ENCODE results near the gene TRIM15. TPM values are rescaled to one million over a fixed set of nuclear protein-coding genes. Genes with fewer than 3 reads are reported as not detected.

Gene TRIM15
- total and polyA plus RNA-seq, 2 donors (not counting 3 experiments of a cell fraction or from before 2014, with no cell fraction given) = not detected

GRCh38 chr6:30162265-30163089, 869 bp upstream of the TRIM15 start:
- CTCF ChIA-PET = no interaction called here
- POLR2A ChIA-PET = no interaction called here
- H3K4me2 ChIP-seq (ENCODE audit: insufficient read depth, low read length) = no peak overlapping the region
- no peak overlapping the region for H3K9ac ChIP-seq (replicated peaks; ENCODE audit: extremely low read depth, insufficient read depth, low read length)
- dilution Hi-C loops (cut with MboI; ENCODE audit: extremely low pct_ligation_motif_present, low sequenced_read_pairs) = no loop called here
- DNase-seq (ENCODE audit: low read depth, low spot score) = no peak
- H3K79me2 ChIP-seq (ENCODE audit: control insufficient read depth, insufficient read depth, low read length) = no peaks in the 10 kb centered on the region
- no peak overlapping the region for H2AFZ ChIP-seq (ENCODE audit: low read depth, low read length)
- no peaks in the 10 kb centered on the region for H4K20me1 ChIP-seq (replicated peaks; ENCODE audit: control insufficient read depth, extremely low read depth, insufficient read depth, low read length)
- no TSS peak for BruUV-seq (replicated peaks)
- no peaks in the 10 kb centered on the region for H3K9me1 ChIP-seq (replicated peaks; ENCODE audit: control insufficient read depth, extremely low read depth, insufficient read depth, low read length)
- H3K4me1 ChIP-seq (ENCODE audit: control insufficient read depth, extremely low read depth, insufficient read depth, low read length) = no peaks in the 10 kb centered on the region
- H3K27me3 ChIP-seq (ENCODE audit: control insufficient read depth in 2 of 2, insufficient read depth in 2 of 2, low read length in 2 of 2) = peaks cover 6 to 13% of the 10 kb centered on the region in 2 experiments
- FAIRE-seq = no peak
- intact Hi-C loops (cut with micrococcal nuclease) = no loop called here
- no peaks in the 10 kb centered on the region for H3K9me3 ChIP-seq (replicated peaks; ENCODE audit: control insufficient read depth, insufficient read depth, low read length)
- no peak overlapping the region for H3K4me3 ChIP-seq (replicated peaks in 1 of 3; ENCODE audit: insufficient read depth in 1 of 3, low read depth in 1 of 3, low read length in 3 of 3)
- no peaks in the 10 kb centered on the region for H3K36me3 ChIP-seq (ENCODE audit: control insufficient read depth in 2 of 2, extremely low read depth in 1 of 2, insufficient read depth in 2 of 2, low read length in 2 of 2)
- no peak overlapping the region for H3K27ac ChIP-seq (ENCODE audit: insufficient read depth, low read depth, low read length)
- TF ChIP-seq, protein P1, sequence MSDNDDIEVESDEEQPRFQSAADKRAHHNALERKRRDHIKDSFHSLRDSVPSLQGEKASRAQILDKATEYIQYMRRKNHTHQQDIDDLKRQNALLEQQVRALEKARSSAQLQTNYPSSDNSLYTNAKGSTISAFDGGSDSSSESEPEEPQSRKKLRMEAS (IDR thresholded peaks at IDR 0.05; ENCODE audit: insufficient read depth, insufficient read length) = no peak
- TF ChIP-seq FOS (IDR thresholded peaks at IDR 0.05; ENCODE audit: borderline replicate concordance, insufficient read depth, low read length) (no peak), POLR2A (IDR thresholded peaks at IDR 0.05; ENCODE audit: low read depth, low read length) (no peak), POLR2AphosphoS5 (IDR thresholded peaks at IDR 0.05; ENCODE audit: insufficient read depth, low read depth, low read length) (no peak), EZH2 (IDR thresholded peaks at IDR 0.05; ENCODE audit: borderline replicate concordance, low read depth, low read length, severe bottlenecking) (no peak), JUN (IDR thresholded peaks at IDR 0.05; ENCODE audit: borderline replicate concordance, insufficient read depth, insufficient read length, low read depth) (no peak), GATA2 (IDR thresholded peaks at IDR 0.05; ENCODE audit: insufficient read depth, insufficient read length, low read depth, low read length) (no peak)
- TF ChIP-seq, protein P2, sequence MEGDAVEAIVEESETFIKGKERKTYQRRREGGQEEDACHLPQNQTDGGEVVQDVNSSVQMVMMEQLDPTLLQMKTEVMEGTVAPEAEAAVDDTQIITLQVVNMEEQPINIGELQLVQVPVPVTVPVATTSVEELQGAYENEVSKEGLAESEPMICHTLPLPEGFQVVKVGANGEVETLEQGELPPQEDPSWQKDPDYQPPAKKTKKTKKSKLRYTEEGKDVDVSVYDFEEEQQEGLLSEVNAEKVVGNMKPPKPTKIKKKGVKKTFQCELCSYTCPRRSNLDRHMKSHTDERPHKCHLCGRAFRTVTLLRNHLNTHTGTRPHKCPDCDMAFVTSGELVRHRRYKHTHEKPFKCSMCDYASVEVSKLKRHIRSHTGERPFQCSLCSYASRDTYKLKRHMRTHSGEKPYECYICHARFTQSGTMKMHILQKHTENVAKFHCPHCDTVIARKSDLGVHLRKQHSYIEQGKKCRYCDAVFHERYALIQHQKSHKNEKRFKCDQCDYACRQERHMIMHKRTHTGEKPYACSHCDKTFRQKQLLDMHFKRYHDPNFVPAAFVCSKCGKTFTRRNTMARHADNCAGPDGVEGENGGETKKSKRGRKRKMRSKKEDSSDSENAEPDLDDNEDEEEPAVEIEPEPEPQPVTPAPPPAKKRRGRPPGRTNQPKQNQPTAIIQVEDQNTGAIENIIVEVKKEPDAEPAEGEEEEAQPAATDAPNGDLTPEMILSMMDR (IDR thresholded peaks at IDR 0.05; ENCODE audit: extremely low read depth in 1 of 2, insufficient read depth in 1 of 2, low read depth in 1 of 2, low read length in 2 of 2) = no peak

All from endothelial cell of umbilical vein (primary cell).